ENCODE results near the gene ACTL6B. TPM values are rescaled to one million over a fixed set of nuclear protein-coding genes. Genes with fewer than 3 reads are reported as not detected.

The ACTL6B gene
- total RNA-seq, 1 experiment from 2014 or later, result not detected

DNA sequence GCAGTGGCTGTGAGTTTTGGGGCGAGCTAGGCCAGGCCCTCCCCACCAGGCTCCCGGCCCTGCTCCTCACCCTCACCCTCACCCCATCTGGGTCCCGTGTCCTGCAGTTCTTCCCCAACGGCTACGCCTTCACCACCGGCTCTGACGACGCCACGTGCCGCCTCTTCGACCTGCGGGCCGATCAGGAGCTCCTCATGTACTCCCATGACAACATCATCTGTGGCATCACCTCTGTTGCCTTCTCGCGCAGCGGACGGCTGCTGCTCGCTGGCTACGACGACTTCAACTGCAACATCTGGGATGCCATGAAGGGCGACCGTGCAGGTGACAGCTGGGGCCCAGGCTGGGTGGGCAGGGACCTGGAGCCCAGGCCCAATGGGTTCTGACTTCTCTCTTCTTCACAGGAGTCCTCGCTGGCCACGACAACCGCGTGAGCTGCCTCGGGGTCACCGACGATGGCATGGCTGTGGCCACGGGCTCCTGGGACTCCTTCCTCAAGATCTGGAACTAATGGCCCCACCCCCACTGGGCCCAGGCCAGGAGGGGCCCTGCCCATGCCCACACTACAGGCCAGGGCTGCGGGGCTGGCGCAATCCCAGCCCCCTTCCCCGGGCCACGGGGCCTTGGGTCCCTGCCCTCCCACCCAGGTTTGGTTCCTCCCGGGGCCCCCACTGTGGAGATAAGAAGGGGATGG is 22.2 kb upstream of the ACTL6B start:
- H3K27me3 ChIP-seq (replicated peaks; ENCODE audit: control insufficient read depth, insufficient read depth, low read length), result no peaks in the 10 kb centered on the region
- BruUV-seq (replicated peaks), result TSS peak; percentile 60
- H3K27me3 Mint-ChIP-seq (ENCODE audit: insufficient read depth, unreplicated experiment), result no peaks in the 10 kb centered on the region
- POLR2A ChIA-PET, result no interaction called here
- no peak overlapping the region for H3K4me3 ChIP-seq (ENCODE audit: low read depth, low read length)
- no peaks in the 10 kb centered on the region; the same call in 1 of the 2 replicates for H3K4me1 ChIP-seq
- no peak overlapping the region for H3K4me3 Mint-ChIP-seq (ENCODE audit: unreplicated experiment)
- no peaks in the 10 kb centered on the region for H3K9me3 ChIP-seq
- H3K36me3 ChIP-seq (ENCODE audit: control insufficient read depth, insufficient read depth, low read length), result peaks cover 11% of the 10 kb centered on the region
- H3K9me3 Mint-ChIP-seq (ENCODE audit: unreplicated experiment), result no peaks in the 10 kb centered on the region
- no peak for DNase-seq
- TF ChIP-seq, protein P1, sequence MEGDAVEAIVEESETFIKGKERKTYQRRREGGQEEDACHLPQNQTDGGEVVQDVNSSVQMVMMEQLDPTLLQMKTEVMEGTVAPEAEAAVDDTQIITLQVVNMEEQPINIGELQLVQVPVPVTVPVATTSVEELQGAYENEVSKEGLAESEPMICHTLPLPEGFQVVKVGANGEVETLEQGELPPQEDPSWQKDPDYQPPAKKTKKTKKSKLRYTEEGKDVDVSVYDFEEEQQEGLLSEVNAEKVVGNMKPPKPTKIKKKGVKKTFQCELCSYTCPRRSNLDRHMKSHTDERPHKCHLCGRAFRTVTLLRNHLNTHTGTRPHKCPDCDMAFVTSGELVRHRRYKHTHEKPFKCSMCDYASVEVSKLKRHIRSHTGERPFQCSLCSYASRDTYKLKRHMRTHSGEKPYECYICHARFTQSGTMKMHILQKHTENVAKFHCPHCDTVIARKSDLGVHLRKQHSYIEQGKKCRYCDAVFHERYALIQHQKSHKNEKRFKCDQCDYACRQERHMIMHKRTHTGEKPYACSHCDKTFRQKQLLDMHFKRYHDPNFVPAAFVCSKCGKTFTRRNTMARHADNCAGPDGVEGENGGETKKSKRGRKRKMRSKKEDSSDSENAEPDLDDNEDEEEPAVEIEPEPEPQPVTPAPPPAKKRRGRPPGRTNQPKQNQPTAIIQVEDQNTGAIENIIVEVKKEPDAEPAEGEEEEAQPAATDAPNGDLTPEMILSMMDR (IDR thresholded peaks at IDR 0.05; ENCODE audit: insufficient read depth in 1 of 2, low read depth in 1 of 2, low read length in 1 of 2, severe bottlenecking in 1 of 2, unreplicated experiment in 1 of 2), result no peak
- intact Hi-C loops (cut with micrococcal nuclease; ENCODE audit: unreplicated experiment), result no loop called here
- CTCF ChIA-PET, result no interaction called here
- H3K4me1 Mint-ChIP-seq (ENCODE audit: low read depth, unreplicated experiment), result peaks cover 6% of the 10 kb centered on the region
- no peak overlapping the region for H3K27ac Mint-ChIP-seq (ENCODE audit: unreplicated experiment)
- peaks cover 74% of the 10 kb centered on the region for H3K36me3 Mint-ChIP-seq (ENCODE audit: insufficient read depth, unreplicated experiment)

DNA sequence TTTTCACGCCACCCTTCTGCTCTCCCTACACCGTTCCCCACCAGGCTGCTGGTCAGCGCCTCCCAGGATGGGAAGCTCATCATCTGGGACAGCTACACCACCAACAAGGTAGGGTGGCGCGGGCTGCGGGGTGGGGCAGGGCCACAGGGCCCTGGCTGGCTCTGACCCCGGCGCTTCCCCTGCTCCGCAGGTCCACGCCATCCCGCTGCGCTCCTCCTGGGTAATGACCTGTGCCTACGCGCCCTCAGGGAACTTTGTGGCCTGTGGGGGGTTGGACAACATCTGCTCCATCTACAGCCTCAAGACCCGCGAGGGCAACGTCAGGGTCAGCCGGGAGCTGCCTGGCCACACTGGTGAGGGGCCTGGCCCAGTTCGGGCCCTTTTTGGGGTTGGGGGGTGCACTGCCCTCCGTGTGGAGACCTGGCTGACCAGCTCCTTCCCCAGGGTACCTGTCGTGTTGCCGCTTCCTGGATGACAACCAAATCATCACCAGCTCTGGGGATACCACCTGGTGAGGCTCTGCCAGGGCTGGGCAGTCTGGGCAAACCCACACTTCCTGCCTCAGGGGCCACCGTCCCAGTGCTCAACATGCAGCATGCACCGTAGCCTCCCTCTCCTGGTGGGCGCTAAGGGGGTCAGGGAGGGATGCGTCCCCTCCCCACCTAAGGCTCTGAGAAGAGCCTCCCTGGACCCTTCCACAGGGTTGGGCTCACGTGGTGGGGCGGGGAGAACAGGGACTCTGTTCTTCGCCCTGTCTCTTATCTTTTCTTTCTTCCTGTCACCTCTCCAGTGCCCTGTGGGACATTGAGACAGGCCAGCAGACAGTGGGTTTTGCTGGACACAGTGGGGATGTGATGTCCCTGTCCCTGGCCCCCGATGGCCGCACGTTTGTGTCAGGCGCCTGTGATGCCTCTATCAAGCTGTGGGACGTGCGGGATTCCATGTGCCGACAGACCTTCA is 21.3 kb upstream of the ACTL6B start:
- Histone ChIP-seq H3K4me3 (ENCODE audit: low read depth, low read length) (no peak overlapping the region), H3K9me3 (no peaks in the 10 kb centered on the region), H3K36me3 (ENCODE audit: control insufficient read depth, insufficient read depth, low read length) (peaks cover 11% of the 10 kb centered on the region), H3K4me1 (no peaks in the 10 kb centered on the region; the same call in 1 of the 2 replicates), H3K27me3 (replicated peaks; ENCODE audit: control insufficient read depth, insufficient read depth, low read length) (no peaks in the 10 kb centered on the region)
- no TSS peak for BruUV-seq (replicated peaks)
- Mint-ChIP-seq H3K9me3 (ENCODE audit: unreplicated experiment) (no peaks in the 10 kb centered on the region), H3K36me3 (ENCODE audit: insufficient read depth, unreplicated experiment) (peaks cover 73% of the 10 kb centered on the region), H3K27ac (ENCODE audit: unreplicated experiment) (no peak overlapping the region), H3K27me3 (ENCODE audit: insufficient read depth, unreplicated experiment) (no peaks in the 10 kb centered on the region), H3K4me1 (ENCODE audit: low read depth, unreplicated experiment) (peaks cover 6% of the 10 kb centered on the region), H3K4me3 (ENCODE audit: unreplicated experiment) (peak overlapping the region; percentile 27)
- DNase-seq, result no peak
- intact Hi-C loops (cut with micrococcal nuclease; ENCODE audit: unreplicated experiment), result no loop called here
- CTCF ChIA-PET, result interaction anchor here (0.9 to 1.1 kb wide), 2 partner anchors 47 to 48 kb away, joined by 3 to 4 read pairs; no protein-coding TSS in a partner anchor
- TF ChIP-seq, protein P1 (IDR thresholded peaks at IDR 0.05; ENCODE audit: insufficient read depth in 1 of 2, low read depth in 1 of 2, low read length in 1 of 2, severe bottlenecking in 1 of 2, unreplicated experiment in 1 of 2), result no peak
- POLR2A ChIA-PET, result interaction anchor here (0.5 kb wide), 1 partner anchor 137 kb away, joined by 7 read pairs; no protein-coding TSS in a partner anchor

Data from Caco-2 (cell line).